HepG2 (cell line): ENCODE measurements around the gene TMEM134. TPM values are rescaled to one million over a fixed set of nuclear protein-coding genes. Genes with fewer than 3 reads are reported as not detected.
A peak's percentile ranks its signal among the peaks of the same experiment; 100 is the strongest.

ENCODE experiments used
- CEBPG ChIP-seq: IDR thresholded peaks from 2 replicates; pipeline ENCODE4 v1.6.1; 2016
- DR1 ChIP-seq: sonication (generic); formaldehyde crosslinking; IDR thresholded peaks from 2 replicates; pipeline ENCODE4 v1.8.0; 2021; ENCODE audit warnings: mild to moderate bottlenecking, missing genetic modification reagents, inconsistent platforms
- EHMT2 ChIP-seq: fragments of 200-600 bp; sonication (generic); IDR thresholded peaks from 2 replicates; pipeline ENCODE4 v1.7.0; 2017; ENCODE audit warnings: antibody characterized with exemption, low read depth, low read length, borderline replicate concordance
- ETV6 ChIP-seq: sonication (generic); formaldehyde crosslinking; conservative IDR thresholded peaks from 2 replicates; pipeline ENCODE4 v1.4.0; 2020; ENCODE audit warnings: missing genetic modification reagents
- FIP1L1 ChIP-seq: fragments of 200-400 bp; formaldehyde crosslinking; IDR thresholded peaks from 2 replicates; pipeline ENCODE4 v1.6.1; 2018; ENCODE audit warnings: low read depth, mild to moderate bottlenecking, low read length, moderate library complexity, borderline replicate concordance; ENCODE audit not compliant: insufficient read depth
- HMG20B ChIP-seq: conservative IDR thresholded peaks from 2 replicates; pipeline ENCODE4 v1.6.1; 2016; ENCODE audit warnings: missing genetic modification reagents, missing compliant biosample characterization
- KLF12 ChIP-seq: sonication (generic); formaldehyde crosslinking; IDR thresholded peaks from 2 replicates; pipeline ENCODE4 v1.4.0; 2020; ENCODE audit warnings: missing genetic modification reagents, borderline replicate concordance
- MIXL1 ChIP-seq: IDR thresholded peaks from 2 replicates; pipeline ENCODE4 v1.6.1; 2016
- MTA1 ChIP-seq: sonication (generic); formaldehyde crosslinking; IDR thresholded peaks from 2 replicates; pipeline ENCODE4 v1.4.0; 2020; ENCODE audit warnings: missing genetic modification reagents, mild to moderate bottlenecking, borderline replicate concordance
- MZF1 ChIP-seq: sonication (generic); formaldehyde crosslinking; IDR thresholded peaks from 2 replicates; pipeline ENCODE4 v1.8.1; 2023; ENCODE audit warnings: mild to moderate bottlenecking, missing genetic modification reagents, borderline replicate concordance
- PAWR ChIP-seq: sonication (generic); formaldehyde crosslinking; IDR thresholded peaks from 2 replicates; pipeline ENCODE4 v1.4.0; 2020; ENCODE audit warnings: missing genetic modification reagents, mild to moderate bottlenecking, borderline replicate concordance
- RXRB ChIP-seq: IDR thresholded peaks from 2 replicates; pipeline ENCODE4 v1.6.1; 2016; ENCODE audit warnings: borderline replicate concordance, missing genetic modification reagents, missing compliant biosample characterization
- TCF7 ChIP-seq: sonication (generic); IDR thresholded peaks from 2 replicates; pipeline ENCODE4 v1.6.1; 2016; ENCODE audit warnings: antibody characterized with exemption, low read depth
- TCF7L2 ChIP-seq: IDR thresholded peaks from 2 replicates; pipeline ENCODE4 v1.6.1; 2011; ENCODE audit warnings: mild to moderate bottlenecking, low read depth, low read length, moderate library complexity
- ZBTB20 ChIP-seq: sonication (generic); formaldehyde crosslinking; IDR thresholded peaks from 2 replicates; pipeline ENCODE4 v1.8.1; 2023; ENCODE audit warnings: missing genetic modification reagents, low read depth, mild to moderate bottlenecking, borderline replicate concordance
- ZFP62 ChIP-seq: sonication (generic); formaldehyde crosslinking; IDR thresholded peaks from 2 replicates; pipeline ENCODE4 v1.4.0; 2020; ENCODE audit warnings: missing genetic modification reagents
- ZNF263 ChIP-seq: sonication (generic); formaldehyde crosslinking; IDR thresholded peaks from 2 replicates; pipeline ENCODE4 v1.4.0; 2020; ENCODE audit warnings: missing genetic modification reagents
- ZNF264 ChIP-seq: sonication (generic); formaldehyde crosslinking; IDR thresholded peaks from 2 replicates; pipeline ENCODE4 v1.4.0; 2020; ENCODE audit warnings: missing genetic modification reagents
- ZNF274 ChIP-seq: sonication (generic); formaldehyde crosslinking; IDR thresholded peaks from 2 replicates; pipeline ENCODE4 v1.5.1; 2020; ENCODE audit warnings: mild to moderate bottlenecking, missing genetic modification reagents
- ZNF350 ChIP-seq: sonication (generic); formaldehyde crosslinking; IDR thresholded peaks from 2 replicates; pipeline ENCODE4 v1.4.0; 2020; ENCODE audit warnings: mild to moderate bottlenecking, low read depth, missing genetic modification reagents, borderline replicate concordance
- ZNF431 ChIP-seq: sonication (generic); formaldehyde crosslinking; IDR thresholded peaks from 2 replicates; pipeline ENCODE4 v1.9.0; 2022; ENCODE audit warnings: missing genetic modification reagents, low read depth, mild to moderate bottlenecking, borderline replicate concordance
- ZNF564 ChIP-seq: sonication (generic); formaldehyde crosslinking; IDR thresholded peaks from 2 replicates; pipeline ENCODE4 v1.8.1; 2023; ENCODE audit warnings: mild to moderate bottlenecking, missing genetic modification reagents
- ZNF567 ChIP-seq: sonication (generic); formaldehyde crosslinking; IDR thresholded peaks from 2 replicates; pipeline ENCODE4 v1.8.1; 2023; ENCODE audit warnings: mild to moderate bottlenecking, missing genetic modification reagents, borderline replicate concordance
- ZNF652 ChIP-seq: IDR thresholded peaks from 2 replicates; pipeline ENCODE4 v1.6.1; 2016; ENCODE audit warnings: low read depth, borderline replicate concordance
- polyA plus RNA-seq, 8 experiments: library from polyadenylated mRNA; depleted of rRNA in 3 of 8; stranded (reverse) in 7 of 8; unstranded in 1 of 8; fragments of >200 nt; fragmentation: Illumina TruSeq in 4 of 8; extraction: Trizol in 4 of 8; gene quantifications; 2 replicates each; pipeline versions ENCODE4 v1.2.1 to v1.2.3, GENCODE V29; 2011 to 2016; ENCODE audit warnings: low read depth in 4 of 8, missing spikeins in 1 of 8, mixed read lengths in 1 of 8; ENCODE audit not compliant: insufficient read depth in 1 of 8
- total RNA-seq, 5 experiments: library from RNA; depleted of rRNA; stranded (reverse); fragments of >200 nt; fragmentation: Illumina TruSeq; extraction: Trizol; gene quantifications; 2 replicates each; pipeline ENCODE4 v1.2.3, GENCODE V29; 2016; ENCODE audit warnings: low read depth in 1 of 5
- TF ChIP-seq, protein P1 (sequence below): sonication (generic); formaldehyde crosslinking; IDR thresholded peaks from 2 replicates; pipeline ENCODE4 v1.4.0; 2020; ENCODE audit warnings: missing genetic modification reagents
- TF ChIP-seq, protein P2 (sequence below), 2 experiments: IDR thresholded peaks; 2 replicates each; pipeline ENCODE4 v1.6.1; 2011 to 2012; ENCODE audit warnings: low read length in 2 of 2, borderline replicate concordance in 1 of 2, low read depth in 1 of 2, mild to moderate bottlenecking in 1 of 2, moderate library complexity in 1 of 2

TMEM134 gene
- total and polyA plus RNA-seq, 2 of the 13 experiments (the other 11 are each of a cell fraction or from before 2014, with no cell fraction given) = 6.9 to 26.9 TPM

DNA sequence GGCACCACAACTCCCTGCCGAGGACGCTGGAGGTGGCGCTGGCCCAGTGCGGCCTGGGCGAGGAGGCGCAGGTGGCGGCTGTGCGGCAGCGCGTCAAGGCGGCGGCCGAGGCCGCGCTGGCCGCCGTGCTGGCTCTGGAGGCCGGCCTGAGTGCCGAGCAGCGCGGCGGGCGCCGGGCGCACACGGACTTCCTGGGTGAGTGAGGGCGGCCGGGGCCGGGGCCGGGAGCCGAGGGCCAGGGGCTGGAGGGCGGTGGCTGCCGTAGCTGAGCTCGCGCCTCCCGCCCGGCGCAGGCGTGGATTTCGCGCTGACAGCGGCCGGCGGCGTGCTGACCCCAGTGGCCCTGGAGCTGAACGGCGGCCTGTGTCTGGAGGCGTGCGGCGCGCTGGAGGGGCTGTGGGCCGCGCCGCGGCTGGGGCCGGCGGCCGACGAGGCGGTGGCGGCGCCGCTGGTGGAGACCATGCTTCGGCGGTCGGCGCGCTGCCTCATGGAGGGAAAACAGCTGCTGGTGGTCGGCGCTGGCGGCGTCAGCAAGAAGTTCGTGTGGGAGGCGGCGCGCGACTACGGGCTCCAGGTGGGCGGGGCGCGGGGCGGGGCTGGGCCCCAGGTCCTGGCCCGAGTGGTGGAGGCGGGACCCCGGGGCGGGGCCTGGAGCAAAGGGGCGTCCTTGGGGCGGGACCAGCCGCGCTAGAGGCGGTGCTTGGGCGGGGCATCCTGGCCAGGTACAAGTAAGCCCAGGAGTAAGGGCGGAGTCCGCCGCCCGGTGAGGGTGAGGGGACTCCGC, 48.2 kb downstream of the TMEM134 start (continued):
- TF ChIP-seq DR1 (CRISPR knock-in tag) (0 out of 2 replicates have a peak, but pooled peaks have one; percentile 63), CEBPG (CRISPR knock-in tag) (no peak), MIXL1 (no peak), MZF1 (no peak), ZNF564 (CRISPR knock-in tag) (peak; percentile 49; the same call in 1 of the 2 replicates), ZNF264 (no peak), ZNF263 (no peak), ZNF431 (CRISPR knock-in tag) (no peak), ETV6 (CRISPR knock-in tag) (no peak), ZNF350 (CRISPR knock-in tag) (no peak), FIP1L1 (no peak), EHMT2 (no peak), TCF7 (no peak), ZNF274 (CRISPR knock-in tag) (no peak), ZFP62 (CRISPR knock-in tag) (no peak), HMG20B (CRISPR knock-in tag) (no peak), PAWR (CRISPR knock-in tag) (no peak), RXRB (no peak), MTA1 (no peak), TCF7L2 (no peak), ZBTB20 (CRISPR knock-in tag) (no peak), ZNF567 (CRISPR knock-in tag) (no peak), ZNF652 (no peak), KLF12 (CRISPR knock-in tag) (no peak)
- TF ChIP-seq, protein P1, sequence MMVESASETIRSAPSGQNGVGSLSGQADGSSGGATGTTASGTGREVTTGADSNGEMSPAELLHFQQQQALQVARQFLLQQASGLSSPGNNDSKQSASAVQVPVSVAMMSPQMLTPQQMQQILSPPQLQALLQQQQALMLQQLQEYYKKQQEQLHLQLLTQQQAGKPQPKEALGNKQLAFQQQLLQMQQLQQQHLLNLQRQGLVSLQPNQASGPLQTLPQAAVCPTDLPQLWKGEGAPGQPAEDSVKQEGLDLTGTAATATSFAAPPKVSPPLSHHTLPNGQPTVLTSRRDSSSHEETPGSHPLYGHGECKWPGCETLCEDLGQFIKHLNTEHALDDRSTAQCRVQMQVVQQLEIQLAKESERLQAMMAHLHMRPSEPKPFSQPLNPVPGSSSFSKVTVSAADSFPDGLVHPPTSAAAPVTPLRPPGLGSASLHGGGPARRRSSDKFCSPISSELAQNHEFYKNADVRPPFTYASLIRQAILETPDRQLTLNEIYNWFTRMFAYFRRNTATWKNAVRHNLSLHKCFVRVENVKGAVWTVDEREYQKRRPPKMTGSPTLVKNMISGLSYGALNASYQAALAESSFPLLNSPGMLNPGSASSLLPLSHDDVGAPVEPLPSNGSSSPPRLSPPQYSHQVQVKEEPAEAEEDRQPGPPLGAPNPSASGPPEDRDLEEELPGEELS = no peak
- TF ChIP-seq, protein P2, sequence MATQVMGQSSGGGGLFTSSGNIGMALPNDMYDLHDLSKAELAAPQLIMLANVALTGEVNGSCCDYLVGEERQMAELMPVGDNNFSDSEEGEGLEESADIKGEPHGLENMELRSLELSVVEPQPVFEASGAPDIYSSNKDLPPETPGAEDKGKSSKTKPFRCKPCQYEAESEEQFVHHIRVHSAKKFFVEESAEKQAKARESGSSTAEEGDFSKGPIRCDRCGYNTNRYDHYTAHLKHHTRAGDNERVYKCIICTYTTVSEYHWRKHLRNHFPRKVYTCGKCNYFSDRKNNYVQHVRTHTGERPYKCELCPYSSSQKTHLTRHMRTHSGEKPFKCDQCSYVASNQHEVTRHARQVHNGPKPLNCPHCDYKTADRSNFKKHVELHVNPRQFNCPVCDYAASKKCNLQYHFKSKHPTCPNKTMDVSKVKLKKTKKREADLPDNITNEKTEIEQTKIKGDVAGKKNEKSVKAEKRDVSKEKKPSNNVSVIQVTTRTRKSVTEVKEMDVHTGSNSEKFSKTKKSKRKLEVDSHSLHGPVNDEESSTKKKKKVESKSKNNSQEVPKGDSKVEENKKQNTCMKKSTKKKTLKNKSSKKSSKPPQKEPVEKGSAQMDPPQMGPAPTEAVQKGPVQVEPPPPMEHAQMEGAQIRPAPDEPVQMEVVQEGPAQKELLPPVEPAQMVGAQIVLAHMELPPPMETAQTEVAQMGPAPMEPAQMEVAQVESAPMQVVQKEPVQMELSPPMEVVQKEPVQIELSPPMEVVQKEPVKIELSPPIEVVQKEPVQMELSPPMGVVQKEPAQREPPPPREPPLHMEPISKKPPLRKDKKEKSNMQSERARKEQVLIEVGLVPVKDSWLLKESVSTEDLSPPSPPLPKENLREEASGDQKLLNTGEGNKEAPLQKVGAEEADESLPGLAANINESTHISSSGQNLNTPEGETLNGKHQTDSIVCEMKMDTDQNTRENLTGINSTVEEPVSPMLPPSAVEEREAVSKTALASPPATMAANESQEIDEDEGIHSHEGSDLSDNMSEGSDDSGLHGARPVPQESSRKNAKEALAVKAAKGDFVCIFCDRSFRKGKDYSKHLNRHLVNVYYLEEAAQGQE (IDR thresholded peaks at IDR 0.05; ENCODE audit: borderline replicate concordance in 1 of 2, low read depth in 1 of 2, low read length in 2 of 2) = no peak
